IPS-18a (cell line): ENCODE results near the gene SYNPO.

Experiments
- H3K27ac ChIP-seq: one replicate; pipeline ENCODE4 v1.5.1; 2013; ENCODE audit warnings: low read length
- H3K27me3 ChIP-seq: one replicate; pipeline ENCODE4 v1.6.1; 2013; ENCODE audit warnings: mild to moderate bottlenecking, low read length; ENCODE audit not compliant: control insufficient read depth, insufficient read depth
- H3K36me3 ChIP-seq: one replicate; pipeline ENCODE4 v1.6.1; 2013; ENCODE audit warnings: low read depth, low read length; ENCODE audit not compliant: control insufficient read depth
- H3K4me1 ChIP-seq: one replicate; pipeline ENCODE4 v1.6.1; 2013; ENCODE audit warnings: low read depth, low read length; ENCODE audit not compliant: control insufficient read depth
- H3K4me3 ChIP-seq: one replicate; pipeline ENCODE4 v1.5.1; 2013; ENCODE audit warnings: low read length
- H3K9ac ChIP-seq: one replicate; pipeline ENCODE4 v1.6.1; 2013; ENCODE audit warnings: mild to moderate bottlenecking, low read length, moderate library complexity
- H3K9me3 ChIP-seq: one replicate; pipeline ENCODE4 v1.6.1; 2013; ENCODE audit warnings: low read depth, low read length; ENCODE audit not compliant: control insufficient read depth

Gene SYNPO

GRCh38 chr5:150600616-150601490 lies 39.6 kb upstream of the SYNPO start:
- no peak overlapping the region for H3K4me3 ChIP-seq
- H3K9me3 ChIP-seq = no peaks in the 10 kb centered on the region
- no peak overlapping the region for H3K9ac ChIP-seq
- no peaks in the 10 kb centered on the region for H3K4me1 ChIP-seq
- H3K27me3 ChIP-seq = no peaks in the 10 kb centered on the region
- H3K36me3 ChIP-seq = no peaks in the 10 kb centered on the region
- no peak overlapping the region for H3K27ac ChIP-seq

- H3K27me3 ChIP-seq = no peaks in the 10 kb centered on the region
- H3K27ac ChIP-seq = no peak overlapping the region
- H3K4me3 ChIP-seq = no peak overlapping the region
- no peaks in the 10 kb centered on the region for H3K4me1 ChIP-seq
- no peaks in the 10 kb centered on the region for H3K36me3 ChIP-seq
- no peaks in the 10 kb centered on the region for H3K9me3 ChIP-seq
- no peak overlapping the region for H3K9ac ChIP-seq
Observed at GRCh38 chr5:150601491-150602345, 38.7 kb upstream of the SYNPO start.

DNA sequence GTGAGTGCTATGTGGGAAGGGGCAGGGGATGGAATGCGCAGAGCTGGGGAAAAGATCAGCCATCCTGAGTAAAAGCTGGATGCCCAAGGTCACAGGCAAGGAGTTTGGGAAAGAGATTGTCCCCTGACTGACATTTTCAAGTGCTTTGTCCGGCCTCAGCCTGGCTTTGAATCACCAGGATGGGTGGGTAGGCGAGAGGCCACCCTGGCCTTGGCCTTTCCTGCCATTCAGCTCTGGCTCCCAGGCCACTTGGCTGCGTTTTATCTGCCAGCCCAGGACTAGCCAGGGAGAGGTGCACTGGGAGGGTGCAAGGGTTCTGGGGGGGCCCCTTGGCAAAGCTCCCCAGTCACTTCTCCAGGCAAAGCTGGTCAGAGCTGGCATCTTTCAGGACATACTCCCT lies 37.4 kb upstream of the SYNPO start:
- Histone ChIP-seq H3K9me3 (no peaks in the 10 kb centered on the region), H3K4me3 (no peak overlapping the region), H3K36me3 (no peaks in the 10 kb centered on the region), H3K9ac (no peak overlapping the region), H3K27ac (no peak overlapping the region), H3K4me1 (no peaks in the 10 kb centered on the region), H3K27me3 (no peaks in the 10 kb centered on the region)

DNA sequence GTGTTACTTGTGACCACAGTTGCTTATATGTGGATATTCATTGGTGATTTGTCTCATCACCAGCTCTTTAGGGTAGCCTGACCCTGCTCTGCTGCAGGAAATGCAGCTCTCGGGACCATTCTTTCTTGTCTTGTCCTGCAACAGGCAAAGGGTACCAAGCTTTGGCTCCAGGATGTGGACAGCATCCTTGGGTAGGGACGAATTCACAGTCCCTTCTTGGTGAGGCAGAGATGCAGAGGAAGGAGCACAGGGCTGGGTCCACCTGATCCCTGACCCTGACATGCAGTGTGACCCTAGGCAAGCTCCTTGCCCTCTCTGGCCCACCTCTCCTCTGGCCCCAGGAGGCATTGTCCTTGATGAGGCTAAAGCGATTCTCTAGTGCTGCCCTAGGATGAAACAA lies 37.0 kb upstream of the SYNPO start:
- Histone ChIP-seq H3K4me1 (no peaks in the 10 kb centered on the region), H3K9me3 (no peaks in the 10 kb centered on the region), H3K9ac (no peak overlapping the region), H3K36me3 (no peaks in the 10 kb centered on the region), H3K27ac (no peak overlapping the region), H3K27me3 (no peaks in the 10 kb centered on the region), H3K4me3 (no peak overlapping the region)

DNA sequence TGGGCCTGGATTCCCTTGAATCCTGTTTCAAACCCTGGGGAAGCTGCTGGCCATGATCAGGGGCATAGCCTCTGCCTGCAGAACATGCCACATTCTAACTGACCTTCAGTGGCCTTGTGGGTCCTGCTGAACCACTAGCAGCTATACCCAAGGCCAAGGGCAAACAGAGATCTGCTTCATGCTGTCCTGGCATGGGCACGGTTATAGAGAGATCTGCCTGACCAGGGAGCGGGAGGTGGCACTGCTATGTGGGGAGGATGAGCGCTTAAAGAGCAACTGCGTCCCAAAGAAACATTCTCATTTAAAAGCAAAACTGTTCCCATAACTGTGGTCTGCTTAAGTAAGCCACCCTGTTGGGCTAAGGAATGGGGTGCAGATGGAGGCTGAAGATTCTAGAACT lies 36.5 kb upstream of the SYNPO start:
- Histone ChIP-seq H3K9ac (no peak overlapping the region), H3K27ac (no peak overlapping the region), H3K27me3 (no peaks in the 10 kb centered on the region), H3K4me3 (no peak overlapping the region), H3K4me1 (no peaks in the 10 kb centered on the region), H3K36me3 (no peaks in the 10 kb centered on the region), H3K9me3 (no peaks in the 10 kb centered on the region)

DNA sequence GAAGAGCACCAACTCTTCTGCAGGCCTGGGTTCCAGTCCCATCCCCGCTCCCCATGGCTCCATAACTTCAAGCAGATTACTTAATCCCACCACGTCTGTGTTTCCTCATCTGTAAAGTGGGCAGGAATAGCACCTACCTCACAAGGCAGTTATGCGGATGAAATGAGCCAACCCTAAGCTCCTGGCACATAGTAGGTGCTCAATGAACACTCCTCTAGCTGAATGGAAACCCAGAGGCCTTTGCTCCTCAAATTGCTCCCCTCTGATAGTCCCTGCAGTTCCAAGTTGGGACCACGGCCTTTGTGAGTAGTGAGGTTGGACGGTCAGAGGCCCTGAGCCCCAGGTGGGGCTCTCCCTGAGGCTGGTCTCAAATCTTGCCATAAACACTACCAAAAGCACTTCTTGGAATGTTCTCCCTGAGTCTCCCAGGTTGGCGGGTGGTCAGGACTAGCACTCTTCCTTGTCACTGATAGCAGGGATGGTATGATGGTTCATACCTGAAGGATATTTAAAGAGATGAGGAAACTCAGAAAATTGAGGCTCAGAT lies 35.5 kb upstream of the SYNPO start:
- Histone ChIP-seq H3K4me3 (no peak overlapping the region), H3K27me3 (no peaks in the 10 kb centered on the region), H3K4me1 (no peaks in the 10 kb centered on the region), H3K27ac (no peak overlapping the region), H3K9me3 (no peaks in the 10 kb centered on the region), H3K36me3 (no peaks in the 10 kb centered on the region), H3K9ac (no peak overlapping the region)

DNA sequence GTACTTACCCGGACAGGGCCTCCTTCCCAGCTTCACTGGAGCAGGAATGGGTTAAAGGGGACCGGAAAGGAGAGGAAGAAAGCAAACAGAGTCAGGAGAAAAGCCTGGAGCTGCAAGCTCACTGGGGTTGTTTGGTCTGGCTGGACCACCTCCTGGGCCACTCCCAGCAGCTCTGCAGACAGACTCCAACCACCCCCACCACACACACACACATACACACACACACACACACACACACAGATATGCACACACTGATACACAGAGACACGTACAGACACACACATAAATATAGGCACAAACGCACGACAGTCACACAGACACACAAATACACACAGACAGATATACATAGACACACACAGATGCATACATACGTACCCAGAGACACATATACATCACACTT lies 34.9 kb upstream of the SYNPO start:
- Histone ChIP-seq H3K36me3 (no peaks in the 10 kb centered on the region), H3K27me3 (no peaks in the 10 kb centered on the region), H3K4me1 (no peaks in the 10 kb centered on the region), H3K9me3 (no peaks in the 10 kb centered on the region), H3K9ac (no peak overlapping the region), H3K4me3 (no peak overlapping the region), H3K27ac (no peak overlapping the region)

- no peak overlapping the region for H3K27ac ChIP-seq
- H3K36me3 ChIP-seq = no peaks in the 10 kb centered on the region
- H3K27me3 ChIP-seq = no peaks in the 10 kb centered on the region
- no peaks in the 10 kb centered on the region for H3K9me3 ChIP-seq
- H3K4me1 ChIP-seq = no peaks in the 10 kb centered on the region
- H3K4me3 ChIP-seq = no peak overlapping the region
- no peak overlapping the region for H3K9ac ChIP-seq
Observed at GRCh38 chr5:150606476-150606875, 34.0 kb upstream of the SYNPO start.

DNA sequence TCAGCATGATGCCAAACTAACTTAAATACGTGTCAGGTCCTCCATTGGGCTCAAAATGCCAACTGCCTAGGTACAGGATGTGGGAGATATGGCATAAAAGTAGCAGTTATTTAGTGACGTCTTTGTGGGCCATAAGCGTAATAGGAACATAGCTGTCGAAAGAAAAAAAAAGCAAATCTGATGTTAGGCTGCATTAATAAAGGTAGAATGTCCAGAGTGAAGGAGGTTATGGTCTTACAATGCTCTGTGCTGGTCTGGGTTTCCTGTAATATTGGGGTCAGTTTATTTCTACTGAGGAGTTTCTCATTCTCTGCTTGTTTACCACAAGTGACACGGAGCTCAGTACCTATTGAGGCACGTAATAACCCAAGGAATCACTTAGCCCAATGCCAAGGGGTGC lies 33.4 kb upstream of the SYNPO start:
- Histone ChIP-seq H3K9me3 (no peaks in the 10 kb centered on the region), H3K4me1 (no peaks in the 10 kb centered on the region), H3K27ac (no peak overlapping the region), H3K9ac (no peak overlapping the region), H3K36me3 (no peaks in the 10 kb centered on the region), H3K4me3 (no peak overlapping the region), H3K27me3 (no peaks in the 10 kb centered on the region)

DNA sequence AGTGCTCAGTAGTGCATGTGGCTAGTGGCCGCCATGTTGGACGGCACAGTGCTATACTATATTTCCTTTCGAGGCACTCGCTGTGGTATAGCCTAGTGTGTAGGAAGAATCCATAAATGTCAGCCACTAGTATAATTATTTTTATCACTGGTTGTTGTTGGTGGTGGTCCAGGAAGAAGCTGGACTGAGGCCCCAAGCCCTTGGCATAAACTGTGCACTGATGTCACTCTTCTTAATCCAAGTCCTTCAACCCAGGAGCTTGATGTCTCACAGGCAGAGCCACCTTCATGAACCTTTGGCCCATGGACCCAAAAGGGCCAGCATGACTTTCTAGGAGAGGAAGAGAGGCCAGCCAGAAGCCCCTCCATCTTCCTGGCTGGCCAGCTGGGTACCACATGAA lies 32.5 kb upstream of the SYNPO start:
- H3K36me3 ChIP-seq = no peaks in the 10 kb centered on the region
- H3K27me3 ChIP-seq = no peaks in the 10 kb centered on the region
- H3K4me1 ChIP-seq = no peaks in the 10 kb centered on the region
- H3K9me3 ChIP-seq = no peaks in the 10 kb centered on the region
- no peak overlapping the region for H3K4me3 ChIP-seq
- no peak overlapping the region for H3K27ac ChIP-seq
- no peak overlapping the region for H3K9ac ChIP-seq

DNA sequence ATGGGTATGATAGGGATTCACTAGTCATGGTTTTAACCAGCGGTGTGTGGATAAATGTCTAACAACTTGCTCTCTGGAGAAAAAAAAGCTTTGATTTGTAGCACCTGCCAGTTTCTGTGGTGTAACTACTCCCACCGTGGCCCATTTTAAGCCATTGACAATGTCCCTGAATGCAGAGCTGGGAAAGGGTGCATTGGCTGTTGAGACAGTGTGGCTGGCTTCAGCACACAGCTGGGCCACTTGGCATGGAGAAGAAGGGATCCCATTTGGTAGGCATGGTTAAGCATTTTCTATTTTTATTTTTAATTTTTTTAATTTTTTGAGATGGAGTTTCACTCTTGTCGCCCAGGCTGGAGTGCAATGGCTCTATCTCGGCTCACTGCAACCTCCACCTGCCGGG lies 31.5 kb upstream of the SYNPO start:
- Histone ChIP-seq H3K4me3 (no peak overlapping the region), H3K4me1 (peaks cover under 1% of the 10 kb centered on the region), H3K27ac (no peak overlapping the region), H3K36me3 (no peaks in the 10 kb centered on the region), H3K9ac (no peak overlapping the region), H3K9me3 (no peaks in the 10 kb centered on the region), H3K27me3 (no peaks in the 10 kb centered on the region)
